ENCODE results near the gene CD79B. TPM values are rescaled to one million over a fixed set of nuclear protein-coding genes. Genes with fewer than 3 reads are reported as not detected.
"Not testable (repeated sequence)": the region's sequence is repeated elsewhere in the genome, so short reads cannot be mapped to it uniquely, and the experiment has no call there.

The CD79B gene
- total and polyA plus RNA-seq, 2 donors, result 1.3 to 7.2 TPM

DNA sequence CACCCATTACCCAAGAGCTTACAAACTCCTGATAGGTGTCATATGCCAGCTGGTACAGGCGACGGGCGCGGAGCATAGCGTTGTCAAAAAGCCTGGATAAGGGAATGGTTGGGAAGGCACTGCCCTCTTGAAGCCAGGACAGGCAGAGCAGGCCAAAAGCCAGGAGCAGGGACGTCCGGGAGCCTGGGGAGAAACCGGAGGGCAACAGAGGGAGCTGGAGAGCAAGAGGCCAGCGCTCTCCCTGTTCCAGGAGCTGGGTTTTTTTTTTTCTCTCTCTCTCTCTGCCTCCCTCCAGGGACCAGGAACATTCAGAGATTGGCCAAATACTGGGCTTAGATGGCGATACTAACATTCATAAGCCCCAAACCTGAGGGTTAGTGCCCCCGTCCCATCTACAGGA is 50.8 kb downstream of the CD79B start:
- not testable (repeated sequence) for DNase-seq (ENCODE audit: extremely low spot score); H3K4me1 ChIP-seq (ENCODE audit: insufficient read depth); H3K36me3 ChIP-seq (ENCODE audit: insufficient read depth); H3K4me3 ChIP-seq (ENCODE audit: low read depth, low read length); H3K27ac ChIP-seq (ENCODE audit: low read depth)
- WGBS, result 53% methylated on average over 11 of the region's 11 CpGs

- H3K4me1 ChIP-seq (ENCODE audit: insufficient read depth), result no peaks in the 10 kb centered on the region
- no peak overlapping the region for H3K27ac ChIP-seq (ENCODE audit: low read depth)
- no peak for DNase-seq (ENCODE audit: extremely low spot score)
- H3K36me3 ChIP-seq (ENCODE audit: insufficient read depth), result no peaks in the 10 kb centered on the region
- H3K4me3 ChIP-seq (ENCODE audit: low read depth, low read length), result no peak overlapping the region
- 83% methylated on average over 12 of the region's 12 CpGs for WGBS
Measured at GRCh38 chr17:63880706-63881105, 51.4 kb downstream of the CD79B start.

Small RNAs within 50 kb of the gene (small RNA-seq; reads per million reads assigned to genes)
- gene AC040958.1 (not detected), gene AC127029.1 (not detected), gene GH1 (not detected)

Other genes with a start within 250 kb of the CD79B start
- gene LIMD2, start 232.2 kb downstream of the CD79B start, total RNA-seq, result 9.4 TPM
- gene LIMD2, start 232.2 kb downstream of the CD79B start, polyA plus RNA-seq, result 12.0 TPM
- gene STRADA, start 190.5 kb downstream of the CD79B start, total RNA-seq, result 41.7 TPM
- gene STRADA, start 190.5 kb downstream of the CD79B start, polyA plus RNA-seq, result 24.9 TPM
- gene CCDC47, start 158.7 kb downstream of the CD79B start, total RNA-seq, result 63.6 TPM
- 53.8 TPM for gene CCDC47, start 158.7 kb downstream of the CD79B start, polyA plus RNA-seq
- 138 TPM for gene DDX42, start 158.2 kb downstream of the CD79B start, total RNA-seq
- 67.3 TPM for gene DDX42, start 158.2 kb downstream of the CD79B start, polyA plus RNA-seq
- gene PSMC5, start 104.9 kb downstream of the CD79B start, total RNA-seq, result 25.2 TPM
- gene PSMC5, start 104.9 kb downstream of the CD79B start, polyA plus RNA-seq, result 183 TPM
- gene FTSJ3, start 104.7 kb downstream of the CD79B start, total RNA-seq, result 27.1 TPM
- 38.0 TPM for gene FTSJ3, start 104.7 kb downstream of the CD79B start, polyA plus RNA-seq
- 58.1 TPM for gene SMARCD2, start 89.6 kb downstream of the CD79B start, total RNA-seq
- gene SMARCD2, start 89.6 kb downstream of the CD79B start, polyA plus RNA-seq, result 95.0 TPM
- gene CSH2, start 58.7 kb downstream of the CD79B start, total RNA-seq, result not detected
- not detected for gene CSH2, start 58.7 kb downstream of the CD79B start, polyA plus RNA-seq
- not detected for gene GH2, start 50.4 kb downstream of the CD79B start, total RNA-seq
- not detected for gene GH2, start 50.4 kb downstream of the CD79B start, polyA plus RNA-seq
- 0.42 TPM for gene CSH1, start 35.8 kb downstream of the CD79B start, total RNA-seq
- not detected for gene CSH1, start 35.8 kb downstream of the CD79B start, polyA plus RNA-seq
- gene CSHL1, start 21.1 kb downstream of the CD79B start, total RNA-seq, result not detected
- not detected for gene CSHL1, start 21.1 kb downstream of the CD79B start, polyA plus RNA-seq
- gene GH1, start 13.5 kb downstream of the CD79B start, total RNA-seq, result not detected
- gene GH1, start 13.5 kb downstream of the CD79B start, polyA plus RNA-seq, result 0.11 TPM
- 1.6 TPM for gene SCN4A, start 40.6 kb upstream of the CD79B start, total RNA-seq
- gene SCN4A, start 40.6 kb upstream of the CD79B start, polyA plus RNA-seq, result 0.65 TPM
- gene PRR29, start 66.0 kb upstream of the CD79B start, total RNA-seq, result 0.42 TPM
- gene PRR29, start 66.0 kb upstream of the CD79B start, polyA plus RNA-seq, result 0.34 TPM
- 29.0 TPM for gene ICAM2, start 88.3 kb upstream of the CD79B start, total RNA-seq
- gene ICAM2, start 88.3 kb upstream of the CD79B start, polyA plus RNA-seq, result 38.3 TPM
- gene ERN1, start 197.8 kb upstream of the CD79B start, total RNA-seq, result 10.0 TPM
- gene ERN1, start 197.8 kb upstream of the CD79B start, polyA plus RNA-seq, result 9.1 TPM